GM12878 (cell line): ENCODE results near the gene SDHAF1. TPM values are rescaled to one million over a fixed set of nuclear protein-coding genes. Genes with fewer than 3 reads are reported as not detected.

Experiments used
- ATAC-seq: fragments of 200-7000 bp; cut with Tn5 transposase; 3 replicates; pipeline ENCODE4 v1.9.1; 2020; ENCODE audit warnings: mild to moderate bottlenecking, moderate library complexity
- BruUV-seq: library from RNA; stranded (reverse); fragments of 400-500 nt; replicated peaks from 2 replicates; lab custom pipeline; 2021; lab: Mats Ljungman, UMichigan
- CTCF ChIA-PET: fragments of 300-600 bp; sonication (Branson Sonifier 250); formaldehyde crosslinking; extraction: SDS; loops from one replicate; lab custom pipeline; 2021; ENCODE audit warnings: inconsistent platforms; lab: Yijun Ruan, JAX
- POLR2A ChIA-PET: fragments of 350-600 bp; formaldehyde crosslinking; extraction: SDS; loops from one replicate; lab custom pipeline; 2021; ENCODE audit warnings: inconsistent platforms; lab: Charles Lee
- RAD21 ChIA-PET: fragments of 300-600 bp; sonication (Branson Sonifier 250); formaldehyde crosslinking; loops from one replicate; lab custom pipeline; 2023; ENCODE audit warnings: antibody characterized with exemption; ENCODE audit not compliant: unreplicated experiment; lab: Charles Lee
- SMC1A ChIA-PET: fragments of 300-600 bp; sonication (Branson Sonifier 250); formaldehyde crosslinking; loops from one replicate; lab custom pipeline; 2023; ENCODE audit not compliant: unreplicated experiment, uncharacterized antibody; lab: Charles Lee
- DNase-seq: peaks from one replicate; pipeline ENCODE4 v3.0.0-alpha.2; 2011; ENCODE audit warnings: low read depth, low spot score
- FAIRE-seq: peaks from 3 replicates; lab custom pipeline; 2011; peaks lifted over from hg19 to GRCh38; lab: Jason Lieb, UNC
- H2AFZ ChIP-seq: 2 replicates; pipeline ENCODE4 v1.6.0; 2011; ENCODE audit warnings: low read depth, low read length, control low read depth; ENCODE audit not compliant: control insufficient read depth
- H3K27ac ChIP-seq: 2 replicates; pipeline ENCODE4 v1.5.1; 2011; ENCODE audit warnings: control low read depth; ENCODE audit not compliant: control insufficient read depth, insufficient read depth
- H3K27me3 ChIP-seq, 2 experiments: replicated peaks in 1 of 2; 2 replicates each; pipeline versions ENCODE4 v1.6.0 to v1.6.1; 2011; ENCODE audit warnings: low read length in 1 of 2; ENCODE audit not compliant: control insufficient read depth in 2 of 2, insufficient read depth in 2 of 2
- H3K36me3 ChIP-seq, 2 experiments: 2 replicates each; pipeline ENCODE4 v1.5.1; 2011; ENCODE audit warnings: low read length in 1 of 2; ENCODE audit not compliant: control insufficient read depth in 2 of 2, insufficient read depth in 2 of 2
- H3K4me1 ChIP-seq: 2 replicates; pipeline ENCODE4 v1.6.1; 2011; ENCODE audit warnings: mild to moderate bottlenecking, low read length, moderate library complexity, mixed read lengths; ENCODE audit not compliant: control insufficient read depth, insufficient read depth
- H3K4me2 ChIP-seq: 2 replicates; pipeline ENCODE4 v1.6.0; 2011; ENCODE audit warnings: control low read depth; ENCODE audit not compliant: control insufficient read depth, insufficient read depth
- H3K4me3 ChIP-seq: fragments of 200-600 bp; sonication (generic); 2 replicates; pipeline ENCODE4 v1.5.1; 2016
- H3K79me2 ChIP-seq: 2 replicates; pipeline ENCODE4 v1.6.0; 2011; ENCODE audit warnings: low read length; ENCODE audit not compliant: control insufficient read depth, insufficient read depth
- H3K9ac ChIP-seq: 2 replicates; pipeline ENCODE4 v1.8.0; 2011; ENCODE audit warnings: low read length, control low read depth, mixed read lengths; ENCODE audit not compliant: control insufficient read depth, insufficient read depth
- H3K9me3 ChIP-seq: replicated peaks from 3 replicates; pipeline ENCODE4 v1.5.1; 2011; ENCODE audit warnings: mild to moderate bottlenecking, low read length; ENCODE audit not compliant: control insufficient read depth, insufficient read depth
- H4K20me1 ChIP-seq: 2 replicates; pipeline ENCODE4 v1.6.0; 2011; ENCODE audit not compliant: control insufficient read depth, insufficient read depth
- ASH2L ChIP-seq: fragments of 300-600, 200-600 bp; sonication (generic); IDR thresholded peaks from 2 replicates; pipeline ENCODE4 v1.6.1; 2017; ENCODE audit warnings: low read depth, mild to moderate bottlenecking, borderline replicate concordance
- MTA2 ChIP-seq: fragments of 450-650 bp; IDR thresholded peaks from 2 replicates; pipeline ENCODE4 v1.6.1; 2016; ENCODE audit warnings: low read depth, mild to moderate bottlenecking, moderate library complexity
- TBL1XR1 ChIP-seq: IDR thresholded peaks from 2 replicates; pipeline ENCODE4 v1.6.1; 2012; ENCODE audit warnings: low read depth, low read length, improper control_type of control experiment
- WGBS: methylation state at CpG from one replicate; pipeline ENCODE4 v1.1.6; 2016; ENCODE audit warnings: low lambda C conversion rate; ENCODE audit not compliant: insufficient replicate concordance, insufficient coverage; ENCODE audit errors: missing lambda C conversion rate; 5-methylcytosine and 5-hydroxymethylcytosine counted together
- in situ Hi-C: fragments of 300-500 bp; cut with MboI; formaldehyde crosslinking; loops from 9 replicates; pipeline ENCODE4 v1.14.3; 2018; ENCODE audit warnings: mixed read lengths
- intact Hi-C: fragments of 100-400 bp; cut with micrococcal nuclease; formaldehyde crosslinking; loops from one replicate; pipeline ENCODE4 v1.14.2; 2022; ENCODE audit not compliant: unreplicated experiment
- polyA plus RNA-seq, 11 experiments: library from polyadenylated mRNA; depleted of rRNA in 4 of 11; unstranded in 6 of 11; stranded (reverse) in 5 of 11; fragments of >200 nt; fragmentation: Nextera tagmentation in 4 of 11; fragmentation: Illumina TruSeq in 1 of 11; extraction: Ambion mirVana in 4 of 11; extraction: Trizol in 1 of 11; gene quantifications; 1 replicate in 1 of 11; 2 replicates in 10 of 11; pipeline versions ENCODE4 v1.2.1 to v1.2.3, GENCODE V29; 2011 to 2016; ENCODE audit warnings: inconsistent platforms in 2 of 11, missing spikeins in 2 of 11, low read depth in 1 of 11
- total RNA-seq, 4 experiments: library from RNA; depleted of rRNA in 3 of 4; stranded (reverse); fragments of >200 nt in 3 of 4; fragmentation: Illumina TruSeq in 1 of 4; extraction: Trizol in 1 of 4; gene quantifications; 2 replicates each; pipeline versions ENCODE4 v1.2.1 to v1.2.3, GENCODE V29; 2013 to 2021
- TF ChIP-seq, protein P1 (sequence below): fragments of 450-650 bp; IDR thresholded peaks from 2 replicates; pipeline ENCODE4 v1.6.1; 2014; ENCODE audit warnings: mild to moderate bottlenecking
- TF ChIP-seq, protein P2 (sequence below): IDR thresholded peaks from 2 replicates; pipeline ENCODE4 v1.6.1; 2012; ENCODE audit warnings: mild to moderate bottlenecking, low read depth, low read length
- TF ChIP-seq, protein P3 (sequence below): fragments of 450-650 bp; IDR thresholded peaks from 2 replicates; pipeline ENCODE4 v1.6.1; 2018; ENCODE audit warnings: mild to moderate bottlenecking, low read depth, moderate library complexity; ENCODE audit not compliant: partially characterized antibody

SDHAF1 gene
- total and polyA plus RNA-seq, 10 of the 15 experiments (the other 5 are each of a cell fraction or from before 2014, with no cell fraction given) = 0.74 to 45.6 (median 24.4) TPM

DNA sequence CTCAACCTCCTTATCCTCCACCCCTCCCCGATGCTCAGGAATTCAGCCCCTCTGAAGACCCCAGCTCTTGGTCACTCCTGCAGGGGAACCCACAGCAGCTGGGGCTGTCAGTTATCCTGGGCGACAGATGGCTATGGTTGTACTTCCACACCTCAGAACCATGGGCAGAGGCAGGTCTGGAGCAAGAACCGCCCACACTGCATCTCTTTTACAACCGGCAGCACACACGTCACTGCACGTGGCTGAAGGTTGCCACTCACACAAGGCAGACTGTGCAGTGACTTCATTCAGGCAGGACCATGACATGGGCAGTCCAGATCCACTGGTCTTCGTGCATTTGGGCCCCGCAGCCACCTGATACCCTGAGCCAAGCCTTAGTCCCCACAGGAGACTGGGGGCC is 21.5 kb upstream of the SDHAF1 start:
- ATAC-seq = no peak
- TF ChIP-seq TBL1XR1 = no peak
- TF ChIP-seq, protein P1, sequence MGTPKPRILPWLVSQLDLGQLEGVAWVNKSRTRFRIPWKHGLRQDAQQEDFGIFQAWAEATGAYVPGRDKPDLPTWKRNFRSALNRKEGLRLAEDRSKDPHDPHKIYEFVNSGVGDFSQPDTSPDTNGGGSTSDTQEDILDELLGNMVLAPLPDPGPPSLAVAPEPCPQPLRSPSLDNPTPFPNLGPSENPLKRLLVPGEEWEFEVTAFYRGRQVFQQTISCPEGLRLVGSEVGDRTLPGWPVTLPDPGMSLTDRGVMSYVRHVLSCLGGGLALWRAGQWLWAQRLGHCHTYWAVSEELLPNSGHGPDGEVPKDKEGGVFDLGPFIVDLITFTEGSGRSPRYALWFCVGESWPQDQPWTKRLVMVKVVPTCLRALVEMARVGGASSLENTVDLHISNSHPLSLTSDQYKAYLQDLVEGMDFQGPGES = no peak
- no peak for TF ChIP-seq ASH2L
- TF ChIP-seq, protein P2, sequence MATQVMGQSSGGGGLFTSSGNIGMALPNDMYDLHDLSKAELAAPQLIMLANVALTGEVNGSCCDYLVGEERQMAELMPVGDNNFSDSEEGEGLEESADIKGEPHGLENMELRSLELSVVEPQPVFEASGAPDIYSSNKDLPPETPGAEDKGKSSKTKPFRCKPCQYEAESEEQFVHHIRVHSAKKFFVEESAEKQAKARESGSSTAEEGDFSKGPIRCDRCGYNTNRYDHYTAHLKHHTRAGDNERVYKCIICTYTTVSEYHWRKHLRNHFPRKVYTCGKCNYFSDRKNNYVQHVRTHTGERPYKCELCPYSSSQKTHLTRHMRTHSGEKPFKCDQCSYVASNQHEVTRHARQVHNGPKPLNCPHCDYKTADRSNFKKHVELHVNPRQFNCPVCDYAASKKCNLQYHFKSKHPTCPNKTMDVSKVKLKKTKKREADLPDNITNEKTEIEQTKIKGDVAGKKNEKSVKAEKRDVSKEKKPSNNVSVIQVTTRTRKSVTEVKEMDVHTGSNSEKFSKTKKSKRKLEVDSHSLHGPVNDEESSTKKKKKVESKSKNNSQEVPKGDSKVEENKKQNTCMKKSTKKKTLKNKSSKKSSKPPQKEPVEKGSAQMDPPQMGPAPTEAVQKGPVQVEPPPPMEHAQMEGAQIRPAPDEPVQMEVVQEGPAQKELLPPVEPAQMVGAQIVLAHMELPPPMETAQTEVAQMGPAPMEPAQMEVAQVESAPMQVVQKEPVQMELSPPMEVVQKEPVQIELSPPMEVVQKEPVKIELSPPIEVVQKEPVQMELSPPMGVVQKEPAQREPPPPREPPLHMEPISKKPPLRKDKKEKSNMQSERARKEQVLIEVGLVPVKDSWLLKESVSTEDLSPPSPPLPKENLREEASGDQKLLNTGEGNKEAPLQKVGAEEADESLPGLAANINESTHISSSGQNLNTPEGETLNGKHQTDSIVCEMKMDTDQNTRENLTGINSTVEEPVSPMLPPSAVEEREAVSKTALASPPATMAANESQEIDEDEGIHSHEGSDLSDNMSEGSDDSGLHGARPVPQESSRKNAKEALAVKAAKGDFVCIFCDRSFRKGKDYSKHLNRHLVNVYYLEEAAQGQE = peak; percentile 51; the same call in 1 of the 2 replicates
- no peak for TF ChIP-seq MTA2
- TF ChIP-seq, protein P3, sequence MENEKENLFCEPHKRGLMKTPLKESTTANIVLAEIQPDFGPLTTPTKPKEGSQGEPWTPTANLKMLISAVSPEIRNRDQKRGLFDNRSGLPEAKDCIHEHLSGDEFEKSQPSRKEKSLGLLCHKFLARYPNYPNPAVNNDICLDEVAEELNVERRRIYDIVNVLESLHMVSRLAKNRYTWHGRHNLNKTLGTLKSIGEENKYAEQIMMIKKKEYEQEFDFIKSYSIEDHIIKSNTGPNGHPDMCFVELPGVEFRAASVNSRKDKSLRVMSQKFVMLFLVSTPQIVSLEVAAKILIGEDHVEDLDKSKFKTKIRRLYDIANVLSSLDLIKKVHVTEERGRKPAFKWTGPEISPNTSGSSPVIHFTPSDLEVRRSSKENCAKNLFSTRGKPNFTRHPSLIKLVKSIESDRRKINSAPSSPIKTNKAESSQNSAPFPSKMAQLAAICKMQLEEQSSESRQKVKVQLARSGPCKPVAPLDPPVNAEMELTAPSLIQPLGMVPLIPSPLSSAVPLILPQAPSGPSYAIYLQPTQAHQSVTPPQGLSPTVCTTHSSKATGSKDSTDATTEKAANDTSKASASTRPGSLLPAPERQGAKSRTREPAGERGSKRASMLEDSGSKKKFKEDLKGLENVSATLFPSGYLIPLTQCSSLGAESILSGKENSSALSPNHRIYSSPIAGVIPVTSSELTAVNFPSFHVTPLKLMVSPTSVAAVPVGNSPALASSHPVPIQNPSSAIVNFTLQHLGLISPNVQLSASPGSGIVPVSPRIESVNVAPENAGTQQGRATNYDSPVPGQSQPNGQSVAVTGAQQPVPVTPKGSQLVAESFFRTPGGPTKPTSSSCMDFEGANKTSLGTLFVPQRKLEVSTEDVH = no peak
- no peak overlapping the region for H3K27ac ChIP-seq
- no peaks in the 10 kb centered on the region for H4K20me1 ChIP-seq
- no peaks in the 10 kb centered on the region for H3K9me3 ChIP-seq
- intact Hi-C loops (no loop called here), in situ Hi-C loops (no loop called here)
- SMC1A ChIA-PET = no interaction called here
- CTCF ChIA-PET = interaction anchor here (1.0 kb wide), 1 partner anchor 142 kb away, joined by 4 read pairs; the partner anchor contains the start of gene TBCB
- DNase-seq = no peak
- FAIRE-seq = no peak
- H3K36me3 ChIP-seq = no peaks in the 10 kb centered on the region
- no TSS peak for BruUV-seq
- no peak overlapping the region for H3K4me2 ChIP-seq
- no peak overlapping the region for H3K4me3 ChIP-seq
- H3K9ac ChIP-seq = no peak overlapping the region
- H3K27me3 ChIP-seq = no peaks in the 10 kb centered on the region
- RAD21 ChIA-PET = no interaction called here
- no peaks in the 10 kb centered on the region for H3K79me2 ChIP-seq
- no peaks in the 10 kb centered on the region for H3K4me1 ChIP-seq
- POLR2A ChIA-PET = no interaction called here
- 27% methylated on average over 8 of the region's 8 CpGs for WGBS
- H2AFZ ChIP-seq = no peak overlapping the region
